ENCODE results near the gene CTNNA1.
A peak's percentile ranks its signal among the peaks of the same experiment; 100 is the strongest.

CTNNA1 gene

GRCh38 chr5:138872841-138873465, 119.7 kb downstream of the CTNNA1 start:
- in situ Hi-C loops (cut with HindIII; ENCODE audit: low sequenced_read_pairs) = no loop called here
- H3K4me3 ChIP-seq (ENCODE audit: low read depth, low read length) = no peak overlapping the region
- no peak for DNase-seq (ENCODE audit: low read depth, low spot score)
- no peak for TF ChIP-seq CTCF (IDR thresholded peaks at IDR 0.05; ENCODE audit: low read depth, low read length)

- TF ChIP-seq CTCF (IDR thresholded peaks at IDR 0.05; ENCODE audit: low read depth, low read length) = no peak
- DNase-seq (ENCODE audit: low read depth, low spot score) = no peak
- peak overlapping the region; percentile 39 for H3K4me3 ChIP-seq (ENCODE audit: low read depth, low read length)
- in situ Hi-C loops (cut with HindIII; ENCODE audit: low sequenced_read_pairs) = no loop called here
Measured at GRCh38 chr5:138873466-138874221, 120.4 kb downstream of the CTNNA1 start.

GRCh38 chr5:138874241-138874640, 121.0 kb downstream of the CTNNA1 start:
- TF ChIP-seq CTCF (IDR thresholded peaks at IDR 0.05; ENCODE audit: low read depth, low read length) = no peak
- peak; percentile 37 for DNase-seq (ENCODE audit: low read depth, low spot score)
- in situ Hi-C loops (cut with HindIII; ENCODE audit: low sequenced_read_pairs) = no loop called here
- peak overlapping the region; percentile 39 for H3K4me3 ChIP-seq (ENCODE audit: low read depth, low read length)

- DNase-seq (ENCODE audit: low read depth, low spot score) = peak; percentile 92
- no peak for TF ChIP-seq CTCF (IDR thresholded peaks at IDR 0.05; ENCODE audit: low read depth, low read length)
- in situ Hi-C loops (cut with HindIII; ENCODE audit: low sequenced_read_pairs) = no loop called here
- H3K4me3 ChIP-seq (ENCODE audit: low read depth, low read length) = peak within 1 kb of the TSS; percentile 39
Measured at GRCh38 chr5:138874771-138875551, 121.7 kb downstream of the CTNNA1 start, which contains the start of gene LRRTM2. TSS of gene LRRTM2 (minus strand) at chr5:138875335. CDS start at chr5:138874911, 424 bp downstream.

GRCh38 chr5:138875552-138875875, 122.3 kb downstream of the CTNNA1 start:
- in situ Hi-C loops (cut with HindIII; ENCODE audit: low sequenced_read_pairs) = no loop called here
- DNase-seq (ENCODE audit: low read depth, low spot score) = no peak
- no peak overlapping the region for H3K4me3 ChIP-seq (ENCODE audit: low read depth, low read length)
- no peak for TF ChIP-seq CTCF (IDR thresholded peaks at IDR 0.05; ENCODE audit: low read depth, low read length)

- no peak overlapping the region for H3K4me3 ChIP-seq (ENCODE audit: low read depth, low read length)
- no peak for TF ChIP-seq CTCF (IDR thresholded peaks at IDR 0.05; ENCODE audit: low read depth, low read length)
- in situ Hi-C loops (cut with HindIII; ENCODE audit: low sequenced_read_pairs) = no loop called here
- no peak for DNase-seq (ENCODE audit: low read depth, low spot score)
Measured at GRCh38 chr5:138875946-138876345, 122.7 kb downstream of the CTNNA1 start.
